Esophagus muscularis mucosa (tissue), 4 donors: Measurements from ENCODE around the gene RACGAP1. TPM values are rescaled to one million over a fixed set of nuclear protein-coding genes. Genes with fewer than 3 reads are reported as not detected.
"Not testable (repeated sequence)": the region's sequence is repeated elsewhere in the genome, so short reads cannot be mapped to it uniquely, and the experiment has no call there.

Source experiments
- DNase-seq: peaks from one replicate; pipeline ENCODE4 v3.0.0-alpha.2; 2017; ENCODE audit errors: extremely low spot score
- H3K27ac ChIP-seq, 4 donors: fragments of 200-600 bp; sonication (generic); replicated peaks in 1 of 4; 1 replicate in 3 of 4; 2 replicates in 1 of 4; pipeline ENCODE4 v1.5.1; 2016 to 2019; ENCODE audit warnings: mild to moderate bottlenecking in 1 of 4
- H3K27me3 ChIP-seq, 4 donors: fragments of 200-600 bp; sonication (generic); one replicate each; pipeline versions ENCODE4 v1.5.1 to v1.6.0; 2016 to 2019
- H3K36me3 ChIP-seq, 4 donors: fragments of 200-600 bp; sonication (generic); one replicate each; pipeline ENCODE4 v1.5.1; 2016 to 2019
- H3K4me1 ChIP-seq, 4 donors: fragments of 200-600 bp; sonication (generic); one replicate each; pipeline ENCODE4 v1.5.1; 2016 to 2019
- H3K4me3 ChIP-seq, 4 donors: fragments of 200-600 bp; sonication (generic); 1 replicate in 2 of 4; 2 replicates in 2 of 4; pipeline ENCODE4 v1.5.1; 2016 to 2019; ENCODE audit warnings: mild to moderate bottlenecking in 4 of 4, moderate library complexity in 1 of 4
- H3K9me3 ChIP-seq, 4 donors: fragments of 200-600 bp; sonication (generic); 1 replicate in 3 of 4; 2 replicates in 1 of 4; pipeline ENCODE4 v1.5.1; 2016 to 2019
- EP300 ChIP-seq: sonication (generic); formaldehyde crosslinking; IDR thresholded peaks from one replicate; pipeline ENCODE4 v1.6.1; 2017; ENCODE audit warnings: antibody characterized with exemption
- POLR2A ChIP-seq: fragments of 450-650 bp; IDR thresholded peaks from one replicate; pipeline ENCODE4 v1.6.1; 2017; ENCODE audit warnings: antibody characterized with exemption, moderate library complexity, mild to moderate bottlenecking, low read depth
- POLR2AphosphoS5 ChIP-seq, 2 donors: sonication (generic); formaldehyde crosslinking; IDR thresholded peaks; one replicate each; pipeline ENCODE4 v1.6.1; 2017; ENCODE audit warnings: antibody characterized with exemption in 2 of 2
- WGBS: methylation state at CpG from one replicate; pipeline ENCODE4 v1.1.5; 2018; 5-methylcytosine and 5-hydroxymethylcytosine counted together
- intact Hi-C: fragments of 100-400 bp; cut with DNase I; formaldehyde crosslinking; loops from one replicate; pipeline ENCODE4 v1.15.1; 2023
- total RNA-seq, 4 donors: library from RNA; depleted of rRNA; stranded (reverse); fragments of >200 nt; gene quantifications; one replicate each; pipeline versions ENCODE4 v1.1.0 to v1.2.1, GENCODE V29; 2016
- TF ChIP-seq, protein P1 (sequence below), 3 experiments: fragments of 200-600 bp in 2 of 3; fragments of 450-650 bp in 1 of 3; sonication (generic) in 2 of 3; IDR thresholded peaks; one replicate each; pipeline ENCODE4 v1.5.1; 2017 to 2019; ENCODE audit warnings: antibody characterized with exemption in 3 of 3, mild to moderate bottlenecking in 2 of 3, moderate library complexity in 1 of 3

Gene RACGAP1
- total RNA-seq, 4 donors from 2014 or later = 10.5 to 13.3 (median 11.4) TPM

DNA sequence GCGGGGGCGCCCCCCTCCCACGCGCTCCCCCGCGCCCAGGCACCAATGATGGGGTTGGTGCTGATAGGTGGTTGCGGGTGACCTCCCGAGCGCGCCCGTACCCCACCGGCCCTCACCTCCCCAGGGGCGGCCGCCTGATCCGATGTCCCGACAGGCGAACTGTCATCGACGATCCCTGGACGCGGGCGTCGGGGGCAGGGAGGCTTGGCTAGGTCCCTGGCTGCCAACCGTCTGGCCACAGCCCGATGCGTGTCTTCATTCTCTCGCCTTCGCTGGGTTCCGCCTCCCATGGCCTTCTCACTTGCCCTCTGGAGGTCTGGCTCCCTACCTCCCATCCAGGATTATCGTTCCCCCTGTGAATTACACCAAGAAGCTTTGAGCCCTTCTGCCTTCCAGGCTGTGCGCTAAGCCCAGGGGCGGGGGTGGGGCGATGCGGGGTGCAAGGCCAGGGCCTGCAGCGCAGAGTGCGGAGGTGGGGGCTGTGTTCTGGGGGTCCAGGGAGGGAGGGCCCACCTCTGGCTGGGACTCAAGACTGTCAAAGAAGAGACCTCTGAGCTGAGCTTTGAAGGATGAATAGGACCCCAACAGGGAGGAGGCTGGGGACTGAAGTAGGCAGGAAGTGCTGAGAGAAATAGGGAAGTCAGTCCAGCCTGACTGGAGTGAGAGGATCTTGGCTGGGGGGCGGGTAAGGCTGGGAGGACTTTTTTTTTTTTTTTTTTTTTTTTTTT lies 7.7 kb upstream of the RACGAP1 start:
- peak overlapping the region; percentile 35 to 49 (median 39) for H3K4me3 ChIP-seq
- intact Hi-C loops = no loop called here

GRCh38 chr12:50032515-50032853 lies 7.2 kb upstream of the RACGAP1 start:
- peaks cover 0 to 29% (median 7%) of the 10 kb centered on the region in 4 donors for H3K27me3 ChIP-seq
- H3K9me3 ChIP-seq = no peaks in the 10 kb centered on the region
- H3K36me3 ChIP-seq = no peaks in the 10 kb centered on the region
- H3K4me1 ChIP-seq = peaks cover 0 to 7% (median 5%) of the 10 kb centered on the region in 4 donors
- H3K27ac ChIP-seq = no peak overlapping the region
- WGBS = 40% methylated on average over 1 of the region's 21 CpGs
- no peak for DNase-seq
- TF ChIP-seq EP300 = no peak
- no peak for TF ChIP-seq POLR2A
- TF ChIP-seq, protein P1, sequence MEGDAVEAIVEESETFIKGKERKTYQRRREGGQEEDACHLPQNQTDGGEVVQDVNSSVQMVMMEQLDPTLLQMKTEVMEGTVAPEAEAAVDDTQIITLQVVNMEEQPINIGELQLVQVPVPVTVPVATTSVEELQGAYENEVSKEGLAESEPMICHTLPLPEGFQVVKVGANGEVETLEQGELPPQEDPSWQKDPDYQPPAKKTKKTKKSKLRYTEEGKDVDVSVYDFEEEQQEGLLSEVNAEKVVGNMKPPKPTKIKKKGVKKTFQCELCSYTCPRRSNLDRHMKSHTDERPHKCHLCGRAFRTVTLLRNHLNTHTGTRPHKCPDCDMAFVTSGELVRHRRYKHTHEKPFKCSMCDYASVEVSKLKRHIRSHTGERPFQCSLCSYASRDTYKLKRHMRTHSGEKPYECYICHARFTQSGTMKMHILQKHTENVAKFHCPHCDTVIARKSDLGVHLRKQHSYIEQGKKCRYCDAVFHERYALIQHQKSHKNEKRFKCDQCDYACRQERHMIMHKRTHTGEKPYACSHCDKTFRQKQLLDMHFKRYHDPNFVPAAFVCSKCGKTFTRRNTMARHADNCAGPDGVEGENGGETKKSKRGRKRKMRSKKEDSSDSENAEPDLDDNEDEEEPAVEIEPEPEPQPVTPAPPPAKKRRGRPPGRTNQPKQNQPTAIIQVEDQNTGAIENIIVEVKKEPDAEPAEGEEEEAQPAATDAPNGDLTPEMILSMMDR (IDR thresholded peaks at IDR 0.05) = no peak
- TF ChIP-seq POLR2AphosphoS5 (IDR thresholded peaks at IDR 0.05) = no peak
- intact Hi-C loops = no loop called here
- H3K4me3 ChIP-seq = peak overlapping the region; percentile 35 to 49 (median 39)

More for the DNA sequence above, 7.7 kb upstream of the RACGAP1 start:
- no peaks in the 10 kb centered on the region for H3K36me3 ChIP-seq
- H3K4me1 ChIP-seq = peaks cover 0 to 7% (median 5%) of the 10 kb centered on the region in 4 donors
- TF ChIP-seq EP300 (no peak), POLR2AphosphoS5 (IDR thresholded peaks at IDR 0.05) (no peak), POLR2A (no peak)
- TF ChIP-seq, protein P1 (IDR thresholded peaks at IDR 0.05) = no peak
- 18% methylated on average over 25 of the region's 37 CpGs for WGBS
- no peaks in the 10 kb centered on the region for H3K9me3 ChIP-seq
- peaks cover 0 to 29% (median 7%) of the 10 kb centered on the region in 4 donors for H3K27me3 ChIP-seq
- no peak overlapping the region for H3K27ac ChIP-seq
- no peak for DNase-seq

- H3K4me3 ChIP-seq, H3K4me1 ChIP-seq, intact Hi-C loops, H3K27ac ChIP-seq, H3K36me3 ChIP-seq, DNase-seq, H3K9me3 ChIP-seq: not testable (repeated sequence)
- WGBS = 89% methylated on average over 9 of the region's 9 CpGs
- H3K27me3 ChIP-seq = peaks cover 0 to 25% (median 7%) of the 10 kb centered on the region in 4 donors
Observed at GRCh38 chr12:50030449-50030848, 5.2 kb upstream of the RACGAP1 start.

DNA sequence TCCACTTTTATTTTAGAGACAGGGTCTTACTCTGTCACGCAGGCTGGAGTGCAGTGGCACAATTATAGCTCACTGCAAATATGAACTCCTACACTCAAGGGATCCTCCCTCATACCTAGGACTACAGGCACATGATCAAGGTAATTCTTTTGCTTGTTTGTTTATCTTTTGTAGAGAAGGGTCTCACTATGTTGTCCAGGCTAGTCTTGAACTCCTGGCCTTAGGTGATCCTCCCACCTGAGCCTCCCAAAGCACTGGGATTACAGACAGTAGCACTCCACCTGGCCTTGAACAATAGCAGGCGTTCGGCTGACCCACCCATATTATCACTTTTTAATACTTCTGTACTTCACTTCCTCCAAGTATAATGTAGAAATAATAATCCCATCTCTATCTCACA lies 1.4 kb upstream of the RACGAP1 start:
- TF ChIP-seq, protein P1 (IDR thresholded peaks at IDR 0.05) = no peak
- TF ChIP-seq POLR2A (no peak), EP300 (no peak), POLR2AphosphoS5 (IDR thresholded peaks at IDR 0.05) (no peak)
- Histone ChIP-seq H3K27me3 (peaks cover 0 to 4% (median 0%) of the 10 kb centered on the region in 4 donors), H3K4me3 (no peak overlapping the region), H3K27ac (no peak overlapping the region), H3K4me1 (peaks cover 6 to 15% (median 12%) of the 10 kb centered on the region in 4 donors), H3K36me3 (no peaks in the 10 kb centered on the region), H3K9me3 (no peaks in the 10 kb centered on the region)
- peak; percentile 45 for DNase-seq
- intact Hi-C loops = no loop called here
- 88% methylated on average over 3 of the region's 3 CpGs for WGBS

GRCh38 chr12:50024805-50025186 lies 498 bp downstream of the RACGAP1 start:
- 1% methylated on average over 16 of the region's 16 CpGs for WGBS
- intact Hi-C loops = loop anchor here (5.0 kb wide), 1 partner anchor 43 kb away; no protein-coding TSS in a partner anchor
- H3K27me3 ChIP-seq = no peaks in the 10 kb centered on the region
- peak overlapping the region; percentile 70 to 83 (median 75) for H3K4me3 ChIP-seq
- peak overlapping the region; percentile 62 to 65 (median 64) for H3K27ac ChIP-seq
- TF ChIP-seq, protein P1 (IDR thresholded peaks at IDR 0.05) = no peak
- TF ChIP-seq POLR2AphosphoS5 (IDR thresholded peaks at IDR 0.05) (no peak), EP300 (no peak), POLR2A (no peak)
- DNase-seq = no peak
- H3K9me3 ChIP-seq = no peaks in the 10 kb centered on the region
- peaks cover 6 to 25% (median 13%) of the 10 kb centered on the region in 4 donors for H3K4me1 ChIP-seq
- no peaks in the 10 kb centered on the region for H3K36me3 ChIP-seq
